T-cell (primary cell): ENCODE data around the gene SLC24A1. TPM values are rescaled to one million over a fixed set of nuclear protein-coding genes. Genes with fewer than 3 reads are reported as not detected.
A peak's percentile ranks its signal among the peaks of the same experiment; 100 is the strongest.

Source experiments
- ATAC-seq, 4 experiments: fragments of 200-7000 bp in 3 of 4; fragments of 150-1000 bp in 1 of 4; cut with Tn5 transposase; replicated peaks in 1 of 4; 1 replicate in 3 of 4; 2 replicates in 1 of 4; pipeline ENCODE4 v1.10.0; 2021; ENCODE audit warnings: moderate library complexity in 3 of 4, mild to moderate bottlenecking in 2 of 4, moderate number of reproducible peaks in 1 of 4
- CTCF ChIA-PET, 2 donors: fragments of 300-600 bp; sonication (Branson Sonifier 250); formaldehyde crosslinking; loops; one replicate each; lab custom pipeline; 2022; ENCODE audit warnings: antibody characterized with exemption in 2 of 2; lab: Charles Lee
- POLR2A ChIA-PET, 2 donors: fragments of 300-600 bp; sonication (Branson Sonifier 250); formaldehyde crosslinking; loops; one replicate each; lab custom pipeline; 2022; ENCODE audit warnings: antibody characterized with exemption in 2 of 2; lab: Charles Lee
- DNase-seq, 35 experiments: peaks; one replicate each; pipeline versions ENCODE4 v3.0.0 to v3.0.0-alpha.2; 2013 to 2023
- H3K27ac ChIP-seq: one replicate; pipeline ENCODE4 v1.5.1; 2013; ENCODE audit warnings: low read length
- H3K27me3 ChIP-seq, 2 experiments: replicated peaks in 1 of 2; 1 replicate in 1 of 2; 2 replicates in 1 of 2; pipeline versions ENCODE4 v1.6.1 to v1.7.0; 2013; ENCODE audit warnings: low read length in 1 of 2, mixed read lengths in 1 of 2; ENCODE audit not compliant: control insufficient read depth in 2 of 2, insufficient read depth in 2 of 2; ENCODE audit errors: extremely low read depth in 1 of 2
- H3K36me3 ChIP-seq, 2 donors: 1 replicate in 1 of 2; 2 replicates in 1 of 2; pipeline versions ENCODE4 v1.6.1 to v1.7.0; 2013; ENCODE audit warnings: low read length in 1 of 2; ENCODE audit not compliant: control insufficient read depth in 2 of 2, insufficient read depth in 1 of 2; ENCODE audit errors: extremely low read depth in 1 of 2
- H3K4me1 ChIP-seq, 2 experiments: 1 replicate in 1 of 2; 2 replicates in 1 of 2; pipeline versions ENCODE4 v1.6.1 to v1.7.0; 2013; ENCODE audit warnings: low read length in 2 of 2, mixed read lengths in 1 of 2; ENCODE audit not compliant: insufficient read depth in 2 of 2, control insufficient read depth in 1 of 2; ENCODE audit errors: extremely low read depth in 1 of 2
- H3K4me3 ChIP-seq, 2 donors: 1 replicate in 1 of 2; 2 replicates in 1 of 2; pipeline versions ENCODE4 v1.5.1 to v1.7.0; 2013; ENCODE audit warnings: mild to moderate bottlenecking in 2 of 2, low read length in 1 of 2, moderate library complexity in 1 of 2; ENCODE audit not compliant: control insufficient read depth in 1 of 2; ENCODE audit errors: extremely low read depth in 1 of 2
- H3K9me3 ChIP-seq: 2 replicates; pipeline ENCODE4 v1.7.0; 2013
- H3K27ac Mint-ChIP-seq, 2 donors: one replicate each; pipeline ENCODE4 v1.8.0; 2020 to 2021; ENCODE audit warnings: mild to moderate bottlenecking in 2 of 2, mixed read lengths in 2 of 2
- H3K27me3 Mint-ChIP-seq, 2 donors: one replicate each; pipeline ENCODE4 v1.8.0; 2021 to 2022; ENCODE audit warnings: mixed read lengths in 2 of 2
- H3K36me3 Mint-ChIP-seq: one replicate; pipeline ENCODE4 v1.8.0; 2021; ENCODE audit warnings: mixed read lengths
- H3K4me1 Mint-ChIP-seq, 3 donors: one replicate each; pipeline ENCODE4 v1.8.0; 2020 to 2022; ENCODE audit warnings: mixed read lengths in 3 of 3, mild to moderate bottlenecking in 1 of 3
- H3K4me3 Mint-ChIP-seq, 3 donors: one replicate each; pipeline ENCODE4 v1.8.0; 2020 to 2022; ENCODE audit warnings: mild to moderate bottlenecking in 3 of 3, mixed read lengths in 3 of 3, moderate library complexity in 3 of 3
- H3K9me3 Mint-ChIP-seq, 3 donors: one replicate each; pipeline ENCODE4 v1.8.0; 2020 to 2022; ENCODE audit warnings: mixed read lengths in 3 of 3
- WGBS: methylation state at CpG from one replicate; pipeline ENCODE4 v1.1.5; 2013; ENCODE audit warnings: missing lambda C conversion rate; ENCODE audit not compliant: insufficient coverage; 5-methylcytosine and 5-hydroxymethylcytosine counted together
- total RNA-seq, 35 experiments: library from RNA in 6 of 35; stranded (reverse) in 6 of 35; fragments of 120-200 nt in 1 of 35; gene quantifications; one replicate each; pipeline versions ENCODE4 v1.2.1 to v1.2.4 and lab custom pipeline; 2013 to 2026

SLC24A1 gene
- total RNA-seq, 5 donors from 2014 or later (not counting 1 experiment from before 2014, with no cell fraction given): 4.1 to 6.5 (median 5.0) TPM

- ChIA-PET POLR2A (no interaction called here), CTCF (no interaction called here)
Measured at GRCh38 chr15:65626856-65627255, 5.1 kb downstream of the SLC24A1 start.

GRCh38 chr15:65629548-65629947 is 7.8 kb downstream of the SLC24A1 start:
- H3K4me1 ChIP-seq: peaks cover 0 to 8% of the 10 kb centered on the region in 2 experiments
- H3K4me3 ChIP-seq: no peak overlapping the region
- WGBS: 100% methylated on average over 1 of the region's 3 CpGs
- H3K9me3 ChIP-seq: no peaks in the 10 kb centered on the region
- ChIA-PET POLR2A (no interaction called here), CTCF (no interaction called here)
- H3K9me3 Mint-ChIP-seq: no peaks in the 10 kb centered on the region
- no peak overlapping the region for H3K4me3 Mint-ChIP-seq
- peaks cover 4 to 14% (median 6%) of the 10 kb centered on the region in 3 donors for H3K4me1 Mint-ChIP-seq
- ATAC-seq (no peak), DNase-seq (no peak)
- H3K36me3 Mint-ChIP-seq: peaks cover 32% of the 10 kb centered on the region
- no peaks in the 10 kb centered on the region for H3K27me3 Mint-ChIP-seq
- H3K27ac ChIP-seq: no peak overlapping the region
- H3K27ac Mint-ChIP-seq: no peak overlapping the region
- H3K27me3 ChIP-seq: no peaks in the 10 kb centered on the region
- peaks cover 0 to 6% of the 10 kb centered on the region in 2 donors for H3K36me3 ChIP-seq

More at GRCh38 chr15:65626856-65627255, 5.1 kb downstream of the SLC24A1 start:
- Mint-ChIP-seq H3K4me3 (no peak overlapping the region), H3K4me1 (peaks cover 4 to 10% (median 6%) of the 10 kb centered on the region in 3 donors), H3K36me3 (peaks cover 31% of the 10 kb centered on the region), H3K27ac (no peak overlapping the region), H3K27me3 (no peaks in the 10 kb centered on the region), H3K9me3 (no peaks in the 10 kb centered on the region)
- Histone ChIP-seq H3K27ac (no peak overlapping the region), H3K9me3 (no peaks in the 10 kb centered on the region), H3K4me3 (no peak overlapping the region), H3K36me3 (peaks cover 0 to 6% of the 10 kb centered on the region in 2 donors), H3K4me1 (peaks cover 0 to 5% of the 10 kb centered on the region in 2 experiments), H3K27me3 (no peaks in the 10 kb centered on the region)
- ATAC-seq (no peak), DNase-seq (no peak)
- WGBS: 70% methylated on average over 2 of the region's 4 CpGs

- Histone ChIP-seq H3K27me3 (no peaks in the 10 kb centered on the region), H3K36me3 (no peaks in the 10 kb centered on the region), H3K9me3 (no peaks in the 10 kb centered on the region), H3K27ac (no peak overlapping the region), H3K4me1 (peaks cover 0 to 8% of the 10 kb centered on the region in 2 experiments), H3K4me3 (no peak overlapping the region)
- WGBS: 42% methylated on average over 5 of the region's 5 CpGs
- H3K36me3 Mint-ChIP-seq: peaks cover 20% of the 10 kb centered on the region
- H3K27me3 Mint-ChIP-seq: no peaks in the 10 kb centered on the region
- no peak for DNase-seq
- CTCF ChIA-PET: interaction anchor here (0.5 to 0.7 kb wide), 2 partner anchors 63 to 131 kb away, joined by 3 read pairs; no protein-coding TSS in a partner anchor
- POLR2A ChIA-PET: no interaction called here
- no peaks in the 10 kb centered on the region for H3K9me3 Mint-ChIP-seq
- H3K4me1 Mint-ChIP-seq: peaks cover 4 to 14% (median 6%) of the 10 kb centered on the region in 3 donors
- peak overlapping the region in 1 of 3 donors; percentile 50 for H3K4me3 Mint-ChIP-seq
- no peak overlapping the region for H3K27ac Mint-ChIP-seq
- no peak for ATAC-seq
Measured at GRCh38 chr15:65630760-65631159, 9.0 kb downstream of the SLC24A1 start.

DNA sequence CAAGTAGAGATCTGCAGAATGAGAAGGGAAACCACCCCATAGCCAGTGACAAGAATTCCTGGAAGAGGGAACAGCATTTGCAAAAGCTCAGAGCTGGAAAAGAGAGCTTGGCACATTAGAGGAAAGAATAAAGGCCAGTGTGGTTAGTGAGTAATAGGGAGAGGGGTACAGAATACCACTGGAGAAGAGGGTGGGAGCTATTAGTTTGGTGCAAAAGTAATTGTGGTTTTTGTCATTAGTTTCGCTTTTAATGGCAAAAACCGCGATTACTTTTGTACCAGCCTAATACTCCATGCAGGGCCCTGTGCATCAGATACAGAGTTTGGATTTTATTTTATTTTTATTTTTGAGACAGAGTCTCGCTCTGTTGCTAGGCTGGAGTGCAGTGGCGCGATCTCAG is 9.8 kb downstream of the SLC24A1 start:
- H3K4me1 Mint-ChIP-seq: peaks cover 4 to 14% (median 6%) of the 10 kb centered on the region in 3 donors
- no peak for DNase-seq
- Histone ChIP-seq H3K4me1 (peaks cover 0 to 8% of the 10 kb centered on the region in 2 experiments), H3K9me3 (no peaks in the 10 kb centered on the region), H3K4me3 (no peak overlapping the region), H3K36me3 (no peaks in the 10 kb centered on the region), H3K27ac (no peak overlapping the region), H3K27me3 (no peaks in the 10 kb centered on the region)
- ChIA-PET POLR2A (interaction anchor here in 1 of 2 donors (0.6 kb wide), 1 partner anchor 238 kb away, joined by 3 read pairs; the partner anchor contains the start of gene RAB11A), CTCF (interaction anchor here in 1 of 2 donors (0.7 kb wide), 1 partner anchor 131 kb away, joined by 3 read pairs; no protein-coding TSS in a partner anchor)
- 61% methylated on average over 4 of the region's 6 CpGs for WGBS
- H3K36me3 Mint-ChIP-seq: peaks cover 14% of the 10 kb centered on the region
- no peak for ATAC-seq
- H3K27ac Mint-ChIP-seq: no peak overlapping the region
- H3K27me3 Mint-ChIP-seq: no peaks in the 10 kb centered on the region
- H3K9me3 Mint-ChIP-seq: no peaks in the 10 kb centered on the region
- peak overlapping the region in 2 of 3 donors; percentile 50 to 59 for H3K4me3 Mint-ChIP-seq

DNA sequence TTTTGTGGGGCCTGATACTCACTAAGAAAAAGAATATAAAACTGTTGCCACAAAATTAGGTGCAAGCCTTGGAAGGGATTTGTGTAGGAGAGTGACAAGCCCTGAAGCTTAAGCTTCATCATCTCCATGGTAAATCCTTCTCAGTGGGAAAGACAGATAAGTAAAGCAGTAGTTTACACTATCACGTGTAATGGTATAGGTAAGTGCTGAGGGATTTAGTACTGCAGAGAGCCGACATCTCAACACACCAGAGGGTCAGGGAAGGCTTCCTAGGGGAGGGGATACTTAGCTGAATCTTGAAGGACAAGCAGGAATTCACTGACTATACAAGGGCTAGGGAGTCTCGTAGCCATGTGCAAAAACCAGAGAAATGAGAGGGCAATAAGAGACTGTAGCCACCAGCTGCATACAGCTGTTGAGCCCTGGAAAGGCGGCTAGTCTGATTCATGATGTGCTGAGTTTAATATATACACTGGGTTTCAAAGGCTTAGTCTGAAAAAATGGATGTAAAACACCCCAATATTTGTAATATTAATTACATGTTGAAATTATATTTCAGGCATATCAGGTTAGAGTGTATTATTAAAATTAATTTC is 11.1 kb downstream of the SLC24A1 start:
- H3K9me3 Mint-ChIP-seq: no peaks in the 10 kb centered on the region
- 88% methylated on average over 2 of the region's 4 CpGs for WGBS
- no peaks in the 10 kb centered on the region for H3K9me3 ChIP-seq
- H3K4me1 ChIP-seq: peaks cover 0 to 8% of the 10 kb centered on the region in 2 experiments
- H3K4me1 Mint-ChIP-seq: peaks cover 4 to 17% (median 8%) of the 10 kb centered on the region in 3 donors
- no peaks in the 10 kb centered on the region for H3K27me3 ChIP-seq
- no peak overlapping the region for H3K4me3 Mint-ChIP-seq
- ChIA-PET CTCF (interaction anchor here in 1 of 2 donors (0.6 kb wide), 1 partner anchor 224 kb away, joined by 4 read pairs; no protein-coding TSS in a partner anchor), POLR2A (no interaction called here)
- DNase-seq (no peak), ATAC-seq (no peak)
- no peak overlapping the region for H3K27ac ChIP-seq
- H3K27ac Mint-ChIP-seq: peak overlapping the region in 1 of 2 donors; percentile 3
- H3K36me3 ChIP-seq: no peaks in the 10 kb centered on the region
- no peaks in the 10 kb centered on the region for H3K27me3 Mint-ChIP-seq
- H3K36me3 Mint-ChIP-seq: peaks cover 14% of the 10 kb centered on the region
- H3K4me3 ChIP-seq: no peak overlapping the region

DNA sequence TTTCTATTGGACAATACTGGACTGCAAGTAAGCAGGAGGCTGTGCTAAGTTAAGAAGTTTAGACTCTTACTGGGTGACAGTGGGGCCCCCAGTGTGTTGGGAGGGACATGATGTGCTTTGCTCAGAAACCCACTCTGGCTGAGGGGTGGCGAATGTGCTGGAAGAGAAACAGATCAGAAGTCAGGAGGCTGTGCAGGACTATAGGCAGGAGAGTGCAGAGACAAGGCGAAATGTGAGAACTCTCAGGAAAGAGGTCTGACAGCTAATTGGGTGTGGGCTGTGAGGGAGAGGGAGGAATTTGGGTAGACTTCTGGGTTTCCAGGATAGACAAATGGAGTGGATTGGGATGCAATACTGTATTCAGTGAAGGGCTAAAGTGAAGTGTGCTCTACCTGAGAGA is 12.0 kb downstream of the SLC24A1 start:
- POLR2A ChIA-PET: no interaction called here
- Histone ChIP-seq H3K36me3 (no peaks in the 10 kb centered on the region), H3K27ac (no peak overlapping the region), H3K9me3 (no peaks in the 10 kb centered on the region), H3K4me3 (no peak overlapping the region), H3K27me3 (no peaks in the 10 kb centered on the region), H3K4me1 (peaks cover 0 to 8% of the 10 kb centered on the region in 2 experiments)
- DNase-seq: no peak
- Mint-ChIP-seq H3K4me3 (no peak overlapping the region), H3K27ac (no peak overlapping the region), H3K9me3 (no peaks in the 10 kb centered on the region), H3K4me1 (peaks cover 10 to 23% (median 16%) of the 10 kb centered on the region in 3 donors), H3K36me3 (peaks cover 14% of the 10 kb centered on the region), H3K27me3 (no peaks in the 10 kb centered on the region)
- no peak for ATAC-seq
- CTCF ChIA-PET: no interaction called here
- 86% methylated on average over 1 of the region's 2 CpGs for WGBS
